SK-N-SH (cell line): ENCODE measurements around the gene NPHP1. TPM values are rescaled to one million over a fixed set of nuclear protein-coding genes. Genes with fewer than 3 reads are reported as not detected.

Experiments used
- CTCF ChIA-PET: fragments of 300-600, 350-600 bp; formaldehyde crosslinking; extraction: SDS; loops from one replicate; lab custom pipeline; 2021; lab: Yijun Ruan, JAX
- POLR2A ChIA-PET: fragments of 350-600 bp; sonication (Branson Sonifier 250); formaldehyde crosslinking; extraction: SDS; loops from one replicate; lab custom pipeline; 2020; ENCODE audit warnings: antibody characterized with exemption, inconsistent platforms; lab: Yijun Ruan, JAX
- DNase-seq: peaks from one replicate; pipeline ENCODE4 v3.0.0; 2012
- H2AFZ ChIP-seq: fragments of 200-600 bp; sonication (generic); 2 replicates; pipeline ENCODE4 v1.8.1; 2016; ENCODE audit warnings: antibody characterized with exemption, mild to moderate bottlenecking, low read depth
- H3F3A ChIP-seq: fragments of 200-600 bp; sonication (generic); replicated peaks from 2 replicates; pipeline ENCODE3; 2016; ENCODE audit warnings: antibody characterized with exemption, mild to moderate bottlenecking; ENCODE audit not compliant: insufficient read depth
- H3K27ac ChIP-seq, 2 experiments: fragments of 200-500 bp in 1 of 2; fragments of 200-600 bp in 1 of 2; sonication (Bioruptor generic) in 1 of 2; sonication (generic), shearing (Covaris generic) in 1 of 2; 2 replicates each; pipeline versions ENCODE4 v1.5.1 to v1.6.1; 2014 to 2016; ENCODE audit warnings: low read depth in 2 of 2, inconsistent platforms in 1 of 2, low read length in 1 of 2, mild to moderate bottlenecking in 1 of 2, mixed read lengths in 1 of 2
- H3K27me3 ChIP-seq: fragments of 200-600 bp; sonication (generic), shearing (Covaris generic); 2 replicates; pipeline ENCODE4 v1.6.1; 2016; ENCODE audit warnings: mixed run types; ENCODE audit not compliant: insufficient read depth
- H3K36me3 ChIP-seq, 2 experiments: fragments of 200-500 bp in 1 of 2; fragments of 200-600 bp in 1 of 2; sonication (Bioruptor generic) in 1 of 2; sonication (generic) in 1 of 2; replicated peaks in 1 of 2; 2 replicates each; pipeline versions ENCODE3 to v1.5.1; 2014 to 2016; ENCODE audit warnings: low read length in 1 of 2, mild to moderate bottlenecking in 1 of 2; ENCODE audit not compliant: insufficient read depth in 2 of 2, control insufficient read depth in 1 of 2
- H3K4me1 ChIP-seq, 2 experiments: fragments of 200-500 bp in 1 of 2; fragments of 200-600 bp in 1 of 2; sonication (Bioruptor generic) in 1 of 2; sonication (generic), shearing (Covaris generic) in 1 of 2; 2 replicates each; pipeline versions ENCODE4 v1.5.1 to v1.6.1; 2014 to 2016; ENCODE audit warnings: low read depth in 1 of 2, low read length in 1 of 2, mixed run types in 1 of 2; ENCODE audit not compliant: insufficient read depth in 2 of 2, control insufficient read depth in 1 of 2
- H3K4me2 ChIP-seq: fragments of 200-600 bp; sonication (generic), shearing (Covaris generic); 2 replicates; pipeline ENCODE4 v1.6.1; 2017; ENCODE audit warnings: mixed run types
- H3K4me3 ChIP-seq, 2 experiments: fragments of 200-500 bp in 1 of 2; fragments of 200-600 bp in 1 of 2; sonication (Bioruptor generic) in 1 of 2; sonication (generic), shearing (Covaris generic) in 1 of 2; 2 replicates each; pipeline versions ENCODE4 v1.5.1 to v1.8.1; 2014 to 2016; ENCODE audit warnings: low read depth in 2 of 2, inconsistent platforms in 1 of 2, low read length in 1 of 2, mild to moderate bottlenecking in 1 of 2, mixed read lengths in 1 of 2, moderate library complexity in 1 of 2
- H3K79me2 ChIP-seq: fragments of 200-600 bp; sonication (generic); 2 replicates; pipeline ENCODE4 v1.8.1; 2017; ENCODE audit warnings: mild to moderate bottlenecking; ENCODE audit not compliant: insufficient read depth
- H3K9ac ChIP-seq: fragments of 200-600 bp; sonication (generic); 2 replicates; pipeline ENCODE4 v1.6.1; 2017; ENCODE audit warnings: mixed run types
- H3K9me2 ChIP-seq: fragments of 200-600 bp; sonication (generic); 2 replicates; pipeline ENCODE4 v1.6.1; 2017; ENCODE audit warnings: mixed run types
- H3K9me3 ChIP-seq: fragments of 200-600 bp; sonication (generic); 2 replicates; pipeline ENCODE4 v1.6.1; 2017; ENCODE audit warnings: mixed run types, mild to moderate bottlenecking, moderate library complexity
- H4K20me1 ChIP-seq: fragments of 200-600 bp; sonication (generic); 2 replicates; pipeline ENCODE4 v1.6.1; 2017; ENCODE audit warnings: mild to moderate bottlenecking, mixed run types; ENCODE audit not compliant: insufficient read depth
- CTCF ChIP-seq: fragments of 200-600 bp; sonication (generic); IDR thresholded peaks from 2 replicates; pipeline ENCODE4 v1.6.1; 2017; ENCODE audit warnings: antibody characterized with exemption, mild to moderate bottlenecking, moderate library complexity
- ELF1 ChIP-seq: IDR thresholded peaks from 2 replicates; pipeline ENCODE4 v1.4.0; 2012
- FOSL2 ChIP-seq: IDR thresholded peaks from 2 replicates; pipeline ENCODE4 v1.4.0; 2012; ENCODE audit warnings: low read depth, mild to moderate bottlenecking, moderate library complexity, borderline replicate concordance
- FOXJ3 ChIP-seq: sonication (generic); formaldehyde crosslinking; IDR thresholded peaks from 2 replicates; pipeline ENCODE4 v1.5.1; 2020; ENCODE audit warnings: mild to moderate bottlenecking, missing genetic modification reagents
- FOXM1 ChIP-seq: IDR thresholded peaks from 2 replicates; pipeline ENCODE4 v1.4.0; 2012; ENCODE audit warnings: low read depth, mild to moderate bottlenecking
- IRF3 ChIP-seq: fragments of 150-350 bp; IDR thresholded peaks from 2 replicates; pipeline ENCODE4 v1.6.1; 2016; ENCODE audit warnings: mild to moderate bottlenecking, low read depth, low read length
- MEF2A ChIP-seq: IDR thresholded peaks from 2 replicates; pipeline ENCODE4 v1.4.0; 2012; ENCODE audit warnings: low read depth, borderline replicate concordance
- NRF1 ChIP-seq: IDR thresholded peaks from 2 replicates; pipeline ENCODE4 v1.6.1; 2012; ENCODE audit warnings: low read depth, mild to moderate bottlenecking, low read length
- POLR2AphosphoS5 ChIP-seq: IDR thresholded peaks from 2 replicates; pipeline ENCODE4 v1.6.1; 2012; ENCODE audit warnings: low read depth, low read length
- RCOR1 ChIP-seq: fragments of 150-350 bp; IDR thresholded peaks from 2 replicates; pipeline ENCODE4 v1.6.1; 2017; ENCODE audit warnings: antibody characterized with exemption, low read length
- REST ChIP-seq: IDR thresholded peaks from 2 replicates; pipeline ENCODE4 v1.6.1; 2012; ENCODE audit warnings: mild to moderate bottlenecking, low read depth, low read length, moderate library complexity
- RXRA ChIP-seq: IDR thresholded peaks from 2 replicates; pipeline ENCODE4 v1.4.0; 2012; ENCODE audit warnings: low read depth, mild to moderate bottlenecking, borderline replicate concordance
- YY1 ChIP-seq: IDR thresholded peaks from 2 replicates; pipeline ENCODE4 v1.4.0; 2012; ENCODE audit warnings: low read depth, mild to moderate bottlenecking
- ZBTB33 ChIP-seq: IDR thresholded peaks from 2 replicates; pipeline ENCODE4 v1.4.0; 2012; ENCODE audit warnings: low read depth, borderline replicate concordance
- WGBS: methylation state at CpG from one replicate; pipeline ENCODE4 v1.1.6; 2017; ENCODE audit warnings: low lambda C conversion rate; 5-methylcytosine and 5-hydroxymethylcytosine counted together
- polyA plus RNA-seq, 3 experiments: library from polyadenylated mRNA; depleted of rRNA; stranded (reverse); fragments of >200 nt; gene quantifications; 2 replicates each; pipeline ENCODE4 v1.2.3, GENCODE V29; 2012

Gene NPHP1
- polyA plus RNA-seq, 1 of the 3 experiments (the other 2 are of a cell fraction): 5.0 TPM

GRCh38 chr2:110120171-110121051 is 84.4 kb downstream of the NPHP1 start:
- DNase-seq: no peak
- H3F3A ChIP-seq: peaks cover 1% of the 10 kb centered on the region
- 79% methylated on average over 7 of the region's 11 CpGs for WGBS
- no peak overlapping the region for H3K4me2 ChIP-seq
- no peaks in the 10 kb centered on the region for H3K27me3 ChIP-seq
- no peak overlapping the region for H3K9ac ChIP-seq
- no peaks in the 10 kb centered on the region for H3K79me2 ChIP-seq
- CTCF ChIA-PET: interaction anchor here (1.2 kb wide), 1 partner anchor 36 kb away, joined by 3 read pairs; no protein-coding TSS in a partner anchor
- no peak for TF ChIP-seq FOXM1
- no peak for TF ChIP-seq POLR2AphosphoS5
- TF ChIP-seq YY1: no peak
- TF ChIP-seq FOXJ3 (CRISPR knock-in tag): no peak
- TF ChIP-seq CTCF: no peak
- TF ChIP-seq RCOR1: no peak
- TF ChIP-seq ZBTB33: no peak
- TF ChIP-seq FOSL2: no peak
- TF ChIP-seq IRF3: no peak
- TF ChIP-seq ELF1: no peak
- no peak for TF ChIP-seq NRF1
- no peak for TF ChIP-seq RXRA
- TF ChIP-seq REST: no peak
- TF ChIP-seq MEF2A: no peak
- H4K20me1 ChIP-seq: no peaks in the 10 kb centered on the region
- no peaks in the 10 kb centered on the region for H3K36me3 ChIP-seq
- H2AFZ ChIP-seq: peak overlapping the region; percentile 49; the same call in 1 of the 2 replicates
- no peak overlapping the region for H3K4me3 ChIP-seq
- peaks cover 5 to 6% of the 10 kb centered on the region in 2 experiments; a peak in 2 of 4 replicates for H3K4me1 ChIP-seq
- no peaks in the 10 kb centered on the region for H3K9me2 ChIP-seq
- H3K27ac ChIP-seq: no peak overlapping the region
- H3K9me3 ChIP-seq: no peaks in the 10 kb centered on the region
- POLR2A ChIA-PET: no interaction called here
